22Rv1 (cell line): Measurements from ENCODE around the gene AIG1.

Experiments
- ZFX ChIP-seq: fragments of 450-650 bp; IDR thresholded peaks from 2 replicates; pipeline ENCODE4 v1.6.1; 2017; ENCODE audit warnings: antibody characterized with exemption, borderline replicate concordance
- TF ChIP-seq, protein P1 (sequence below): fragments of 450-650 bp; IDR thresholded peaks from 2 replicates; pipeline ENCODE4 v1.5.1; 2017; ENCODE audit warnings: mild to moderate bottlenecking

DNA sequence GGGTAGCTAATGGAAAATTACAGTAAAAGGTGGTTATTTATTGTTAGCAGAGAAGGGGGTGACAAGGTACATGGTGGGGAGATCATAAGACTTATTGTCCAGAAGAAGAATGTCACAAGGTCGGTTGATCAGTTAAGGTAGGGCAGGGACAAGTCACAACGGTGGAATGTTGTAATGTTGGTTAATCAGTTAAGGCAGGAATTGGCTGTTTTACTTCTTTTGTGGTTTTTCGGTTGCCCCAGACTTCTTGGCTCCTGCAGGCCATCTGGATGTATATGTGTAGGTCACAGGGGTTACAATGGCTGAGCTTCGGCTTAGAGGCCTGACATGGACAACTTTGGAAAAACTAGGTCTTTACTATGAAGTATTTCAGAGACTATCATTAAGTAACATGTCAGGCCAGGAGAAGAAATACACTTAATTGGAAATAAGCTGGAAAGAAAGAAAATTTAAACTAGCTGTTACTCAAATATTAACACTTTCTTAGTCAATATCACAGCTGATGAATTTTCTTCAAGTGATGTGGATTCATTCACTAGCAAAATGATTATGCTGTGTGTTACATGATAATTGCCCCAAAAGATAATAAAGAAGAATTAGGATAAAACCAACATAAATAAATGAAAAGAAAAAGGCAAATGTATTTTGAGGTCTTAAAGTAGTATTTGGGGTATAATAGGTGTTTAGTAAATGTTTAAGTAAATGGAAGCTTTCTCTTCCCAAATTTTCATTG lies 4.4 kb downstream of the AIG1 start:
- TF ChIP-seq, protein P1, sequence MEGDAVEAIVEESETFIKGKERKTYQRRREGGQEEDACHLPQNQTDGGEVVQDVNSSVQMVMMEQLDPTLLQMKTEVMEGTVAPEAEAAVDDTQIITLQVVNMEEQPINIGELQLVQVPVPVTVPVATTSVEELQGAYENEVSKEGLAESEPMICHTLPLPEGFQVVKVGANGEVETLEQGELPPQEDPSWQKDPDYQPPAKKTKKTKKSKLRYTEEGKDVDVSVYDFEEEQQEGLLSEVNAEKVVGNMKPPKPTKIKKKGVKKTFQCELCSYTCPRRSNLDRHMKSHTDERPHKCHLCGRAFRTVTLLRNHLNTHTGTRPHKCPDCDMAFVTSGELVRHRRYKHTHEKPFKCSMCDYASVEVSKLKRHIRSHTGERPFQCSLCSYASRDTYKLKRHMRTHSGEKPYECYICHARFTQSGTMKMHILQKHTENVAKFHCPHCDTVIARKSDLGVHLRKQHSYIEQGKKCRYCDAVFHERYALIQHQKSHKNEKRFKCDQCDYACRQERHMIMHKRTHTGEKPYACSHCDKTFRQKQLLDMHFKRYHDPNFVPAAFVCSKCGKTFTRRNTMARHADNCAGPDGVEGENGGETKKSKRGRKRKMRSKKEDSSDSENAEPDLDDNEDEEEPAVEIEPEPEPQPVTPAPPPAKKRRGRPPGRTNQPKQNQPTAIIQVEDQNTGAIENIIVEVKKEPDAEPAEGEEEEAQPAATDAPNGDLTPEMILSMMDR: no peak
- TF ChIP-seq ZFX: no peak
